HepG2 (cell line): ENCODE measurements around the gene TCF7L2. TPM values are rescaled to one million over a fixed set of nuclear protein-coding genes. Genes with fewer than 3 reads are reported as not detected.

Experiments
- CBX5 ChIP-seq: sonication (generic); formaldehyde crosslinking; IDR thresholded peaks from 2 replicates; pipeline ENCODE4 v1.4.0; 2020; ENCODE audit warnings: missing genetic modification reagents, borderline replicate concordance
- FOSL2 ChIP-seq: sonication (generic); formaldehyde crosslinking; IDR thresholded peaks from 2 replicates; pipeline ENCODE4 v1.4.0; 2020; ENCODE audit warnings: missing genetic modification reagents
- SOX6 ChIP-seq, 2 experiments: fragments of 450-650 bp in 1 of 2; sonication (generic) in 1 of 2; formaldehyde crosslinking in 1 of 2; IDR thresholded peaks; 2 replicates each; pipeline versions ENCODE4 v1.4.0 to v1.6.1; 2017 to 2020; ENCODE audit warnings: antibody characterized with exemption in 1 of 2, mild to moderate bottlenecking in 1 of 2, missing genetic modification reagents in 1 of 2
- ZIK1 ChIP-seq: sonication (generic); formaldehyde crosslinking; IDR thresholded peaks from 2 replicates; pipeline ENCODE4 v1.5.0; 2020; ENCODE audit warnings: mild to moderate bottlenecking, low read depth, missing genetic modification reagents, borderline replicate concordance
- ZNF570 ChIP-seq: sonication (generic); formaldehyde crosslinking; IDR thresholded peaks from 2 replicates; pipeline ENCODE4 v1.4.0; 2020; ENCODE audit warnings: mild to moderate bottlenecking, missing genetic modification reagents, borderline replicate concordance
- ZSCAN29 ChIP-seq: sonication (generic); formaldehyde crosslinking; conservative IDR thresholded peaks from 2 replicates; pipeline ENCODE4 v1.4.0; 2020; ENCODE audit warnings: mild to moderate bottlenecking, missing genetic modification reagents
- polyA plus RNA-seq, 8 experiments: library from polyadenylated mRNA; depleted of rRNA in 3 of 8; stranded (reverse) in 7 of 8; unstranded in 1 of 8; fragments of >200 nt; fragmentation: Illumina TruSeq in 4 of 8; extraction: Trizol in 4 of 8; gene quantifications; 2 replicates each; pipeline versions ENCODE4 v1.2.1 to v1.2.3, GENCODE V29; 2011 to 2016; ENCODE audit warnings: low read depth in 4 of 8, missing spikeins in 1 of 8, mixed read lengths in 1 of 8; ENCODE audit not compliant: insufficient read depth in 1 of 8
- total RNA-seq, 5 experiments: library from RNA; depleted of rRNA; stranded (reverse); fragments of >200 nt; fragmentation: Illumina TruSeq; extraction: Trizol; gene quantifications; 2 replicates each; pipeline ENCODE4 v1.2.3, GENCODE V29; 2016; ENCODE audit warnings: low read depth in 1 of 5
- TF ChIP-seq, protein P1 (sequence below): sonication (generic); formaldehyde crosslinking; IDR thresholded peaks from 2 replicates; pipeline ENCODE4 v1.4.0; 2020; ENCODE audit warnings: mild to moderate bottlenecking, missing genetic modification reagents
- TF ChIP-seq, protein P2 (sequence below): fragments of 450-650 bp; IDR thresholded peaks from 2 replicates; pipeline ENCODE4 v1.6.1; 2016
- TF ChIP-seq, protein P3 (sequence below): sonication (generic); formaldehyde crosslinking; IDR thresholded peaks from 2 replicates; pipeline ENCODE4 v1.4.0; 2020; ENCODE audit warnings: missing genetic modification reagents, borderline replicate concordance
- TF ChIP-seq, protein P4 (sequence below): sonication (generic); formaldehyde crosslinking; IDR thresholded peaks from 2 replicates; pipeline ENCODE4 v1.4.0; 2020; ENCODE audit warnings: missing genetic modification reagents

TCF7L2 gene
- total and polyA plus RNA-seq, 2 of the 13 experiments (the other 11 are each of a cell fraction or from before 2014, with no cell fraction given): 3.9 to 13.7 TPM

DNA sequence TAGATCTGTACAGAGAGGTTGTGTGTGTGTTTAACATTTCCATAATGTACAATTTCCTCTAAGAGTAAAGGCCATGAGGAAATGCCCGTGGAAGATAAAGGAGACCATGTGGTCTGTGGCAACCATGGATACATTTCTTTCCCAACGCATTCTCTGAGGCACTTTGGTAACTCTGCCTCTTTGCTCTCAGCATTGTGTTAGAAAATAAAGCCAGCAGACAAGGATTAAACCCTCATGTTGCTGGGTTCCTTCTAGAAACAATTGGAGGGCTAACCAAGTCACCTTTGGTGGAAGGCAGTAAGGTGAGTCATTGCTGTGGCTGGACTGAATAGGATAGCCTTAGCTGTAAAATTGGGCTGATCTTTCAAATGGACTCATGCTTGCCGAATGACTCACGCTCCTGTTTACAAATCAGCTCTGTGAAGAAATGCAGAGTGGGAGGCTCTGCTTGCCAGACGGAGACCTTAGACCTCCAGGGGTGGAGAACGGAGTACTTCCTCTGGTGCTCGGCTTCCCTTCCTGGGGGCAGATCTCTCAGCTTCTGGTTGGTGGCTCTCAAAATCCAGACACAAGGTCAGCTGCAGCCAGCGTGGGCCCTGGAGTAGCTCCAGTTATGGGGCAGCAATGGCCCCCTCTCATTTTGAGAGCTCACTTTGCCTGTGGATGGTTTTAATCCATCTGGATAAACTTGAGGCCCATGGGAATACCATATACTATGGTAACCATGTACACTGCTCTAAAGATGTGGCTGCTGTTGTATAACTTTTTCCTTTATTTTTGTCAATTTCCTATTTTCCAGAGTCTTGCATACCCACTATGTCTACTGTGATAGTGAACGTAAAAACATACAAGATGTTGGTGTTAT lies 137.3 kb downstream of the TCF7L2 start (continued):
- TF ChIP-seq CBX5 (CRISPR knock-in tag) (peak; percentile 83), ZNF570 (no peak), ZIK1 (CRISPR knock-in tag) (no peak), FOSL2 (CRISPR knock-in tag) (peak; percentile 100), SOX6 (IDR thresholded peaks at IDR 0.05) (no peak), SOX6 (CRISPR knock-in tag; IDR thresholded peaks at IDR 0.05) (peak; percentile 85), ZSCAN29 (CRISPR knock-in tag) (no peak)
- TF ChIP-seq, protein P1, sequence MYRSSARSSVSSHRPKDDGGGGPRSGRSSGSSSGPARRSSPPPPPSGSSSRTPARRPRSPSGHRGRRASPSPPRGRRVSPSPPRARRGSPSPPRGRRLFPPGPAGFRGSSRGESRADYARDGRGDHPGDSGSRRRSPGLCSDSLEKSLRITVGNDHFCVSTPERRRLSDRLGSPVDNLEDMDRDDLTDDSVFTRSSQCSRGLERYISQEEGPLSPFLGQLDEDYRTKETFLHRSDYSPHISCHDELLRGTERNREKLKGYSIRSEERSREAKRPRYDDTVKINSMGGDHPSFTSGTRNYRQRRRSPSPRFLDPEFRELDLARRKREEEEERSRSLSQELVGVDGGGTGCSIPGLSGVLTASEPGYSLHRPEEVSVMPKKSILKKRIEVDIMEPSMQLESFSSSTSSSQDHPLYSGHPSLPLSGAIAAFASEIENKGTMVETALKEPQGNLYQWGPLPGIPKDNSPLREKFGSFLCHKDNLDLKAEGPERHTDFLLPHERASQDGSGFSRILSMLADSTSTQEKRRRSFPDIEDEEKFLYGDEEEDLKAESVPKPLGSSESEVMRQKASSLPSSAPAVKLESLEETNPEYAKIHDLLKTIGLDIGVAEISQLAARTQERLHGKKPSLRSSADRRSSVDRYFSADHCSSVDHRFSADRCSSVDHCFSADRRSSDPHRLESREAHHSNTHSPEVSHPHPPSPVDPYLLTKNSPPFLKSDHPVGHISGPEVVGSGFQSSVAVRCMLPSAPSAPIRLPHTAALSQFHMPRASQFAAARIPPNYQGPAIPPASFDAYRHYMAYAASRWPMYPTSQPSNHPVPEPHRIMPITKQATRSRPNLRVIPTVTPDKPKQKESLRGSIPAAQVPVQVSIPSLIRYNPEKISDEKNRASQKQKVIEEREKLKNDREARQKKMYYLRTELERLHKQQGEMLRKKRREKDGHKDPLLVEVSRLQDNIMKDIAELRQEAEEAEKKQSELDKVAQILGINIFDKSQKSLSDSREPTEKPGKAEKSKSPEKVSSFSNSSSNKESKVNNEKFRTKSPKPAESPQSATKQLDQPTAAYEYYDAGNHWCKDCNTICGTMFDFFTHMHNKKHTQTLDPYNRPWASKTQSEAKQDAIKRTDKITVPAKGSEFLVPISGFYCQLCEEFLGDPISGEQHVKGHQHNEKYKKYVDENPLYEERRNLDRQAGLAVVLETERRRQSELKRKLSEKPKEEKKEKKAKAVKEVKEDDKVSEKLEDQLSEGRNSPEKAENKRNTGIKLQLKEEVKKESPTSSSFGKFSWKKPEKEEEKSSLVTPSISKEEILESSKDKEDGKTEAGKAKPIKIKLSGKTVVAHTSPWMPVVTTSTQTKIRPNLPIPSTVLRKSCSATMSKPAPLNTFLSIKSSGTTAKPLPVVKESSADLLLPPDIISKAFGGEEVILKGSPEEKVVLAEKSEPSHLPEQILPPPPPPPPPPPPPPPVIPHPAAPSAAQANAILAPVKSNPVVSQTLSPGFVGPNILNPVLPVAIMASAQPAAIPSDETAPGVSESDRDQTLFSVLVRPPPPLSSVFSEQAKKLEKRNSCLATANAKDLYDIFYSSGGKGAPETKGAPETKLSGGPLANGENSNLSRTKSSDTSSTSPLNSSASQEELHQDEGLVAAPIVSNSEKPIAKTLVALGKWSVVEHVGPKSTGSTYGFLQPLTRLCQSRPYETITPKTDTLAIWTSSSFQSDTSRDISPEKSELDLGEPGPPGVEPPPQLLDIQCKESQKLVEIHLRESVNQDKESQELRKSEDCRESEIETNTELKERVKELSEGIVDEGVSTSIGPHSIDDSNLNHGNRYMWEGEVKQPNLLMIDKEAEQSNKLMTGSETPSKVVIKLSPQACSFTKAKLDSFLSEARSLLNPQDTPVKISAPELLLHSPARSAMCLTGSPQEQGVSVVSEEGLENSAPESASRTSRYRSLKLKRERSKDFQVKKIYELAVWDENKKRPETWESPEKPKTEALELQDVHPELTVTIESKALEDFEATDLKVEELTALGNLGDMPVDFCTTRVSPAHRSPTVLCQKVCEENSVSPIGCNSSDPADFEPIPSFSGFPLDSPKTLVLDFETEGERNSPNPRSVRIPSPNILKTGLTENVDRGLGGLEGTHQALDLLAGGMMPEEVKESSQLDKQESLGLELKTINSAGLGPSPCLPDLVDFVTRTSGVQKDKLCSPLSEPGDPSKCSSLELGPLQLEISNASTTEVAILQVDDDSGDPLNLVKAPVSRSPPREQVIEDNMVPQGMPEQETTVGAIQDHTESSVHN (CRISPR knock-in tag): no peak
- TF ChIP-seq, protein P2, sequence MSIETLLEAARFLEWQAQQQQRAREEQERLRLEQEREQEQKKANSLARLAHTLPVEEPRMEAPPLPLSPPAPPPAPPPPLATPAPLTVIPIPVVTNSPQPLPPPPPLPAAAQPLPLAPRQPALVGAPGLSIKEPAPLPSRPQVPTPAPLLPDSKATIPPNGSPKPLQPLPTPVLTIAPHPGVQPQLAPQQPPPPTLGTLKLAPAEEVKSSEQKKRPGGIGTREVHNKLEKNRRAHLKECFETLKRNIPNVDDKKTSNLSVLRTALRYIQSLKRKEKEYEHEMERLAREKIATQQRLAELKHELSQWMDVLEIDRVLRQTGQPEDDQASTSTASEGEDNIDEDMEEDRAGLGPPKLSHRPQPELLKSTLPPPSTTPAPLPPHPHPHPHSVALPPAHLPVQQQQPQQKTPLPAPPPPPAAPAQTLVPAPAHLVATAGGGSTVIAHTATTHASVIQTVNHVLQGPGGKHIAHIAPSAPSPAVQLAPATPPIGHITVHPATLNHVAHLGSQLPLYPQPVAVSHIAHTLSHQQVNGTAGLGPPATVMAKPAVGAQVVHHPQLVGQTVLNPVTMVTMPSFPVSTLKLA: peak; percentile 59
- TF ChIP-seq, protein P3, sequence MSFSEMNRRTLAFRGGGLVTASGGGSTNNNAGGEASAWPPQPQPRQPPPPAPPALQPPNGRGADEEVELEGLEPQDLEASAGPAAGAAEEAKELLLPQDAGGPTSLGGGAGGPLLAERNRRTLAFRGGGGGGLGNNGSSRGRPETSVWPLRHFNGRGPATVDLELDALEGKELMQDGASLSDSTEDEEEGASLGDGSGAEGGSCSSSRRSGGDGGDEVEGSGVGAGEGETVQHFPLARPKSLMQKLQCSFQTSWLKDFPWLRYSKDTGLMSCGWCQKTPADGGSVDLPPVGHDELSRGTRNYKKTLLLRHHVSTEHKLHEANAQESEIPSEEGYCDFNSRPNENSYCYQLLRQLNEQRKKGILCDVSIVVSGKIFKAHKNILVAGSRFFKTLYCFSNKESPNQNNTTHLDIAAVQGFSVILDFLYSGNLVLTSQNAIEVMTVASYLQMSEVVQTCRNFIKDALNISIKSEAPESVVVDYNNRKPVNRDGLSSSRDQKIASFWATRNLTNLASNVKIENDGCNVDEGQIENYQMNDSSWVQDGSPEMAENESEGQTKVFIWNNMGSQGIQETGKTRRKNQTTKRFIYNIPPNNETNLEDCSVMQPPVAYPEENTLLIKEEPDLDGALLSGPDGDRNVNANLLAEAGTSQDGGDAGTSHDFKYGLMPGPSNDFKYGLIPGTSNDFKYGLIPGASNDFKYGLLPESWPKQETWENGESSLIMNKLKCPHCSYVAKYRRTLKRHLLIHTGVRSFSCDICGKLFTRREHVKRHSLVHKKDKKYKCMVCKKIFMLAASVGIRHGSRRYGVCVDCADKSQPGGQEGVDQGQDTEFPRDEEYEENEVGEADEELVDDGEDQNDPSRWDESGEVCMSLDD (CRISPR knock-in tag): no peak
- TF ChIP-seq, protein P4, sequence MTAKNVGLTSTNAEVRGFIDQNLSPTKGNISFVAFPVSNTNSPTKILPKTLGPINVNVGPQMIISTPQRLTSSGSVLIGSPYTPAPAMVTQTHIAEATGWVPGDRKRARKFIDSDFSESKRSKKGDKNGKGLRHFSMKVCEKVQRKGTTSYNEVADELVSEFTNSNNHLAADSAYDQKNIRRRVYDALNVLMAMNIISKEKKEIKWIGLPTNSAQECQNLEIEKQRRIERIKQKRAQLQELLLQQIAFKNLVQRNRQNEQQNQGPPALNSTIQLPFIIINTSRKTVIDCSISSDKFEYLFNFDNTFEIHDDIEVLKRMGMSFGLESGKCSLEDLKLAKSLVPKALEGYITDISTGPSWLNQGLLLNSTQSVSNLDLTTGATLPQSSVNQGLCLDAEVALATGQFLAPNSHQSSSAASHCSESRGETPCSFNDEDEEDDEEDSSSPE (CRISPR knock-in tag): peak; percentile 19; the same call in 1 of the 2 replicates
